ENCODE data around the gene CCDC88C.
A peak's percentile ranks its signal among the peaks of the same experiment; 100 is the strongest.

The CCDC88C gene

GRCh38 chr14:91365552-91365951, 52.1 kb downstream of the CCDC88C start:
- no peak for DNase-seq

GRCh38 chr14:91364524-91365270, 52.9 kb downstream of the CCDC88C start:
- DNase-seq = no peak

GRCh38 chr14:91363776-91364523, 53.7 kb downstream of the CCDC88C start:
- DNase-seq = peak in 14 of 51 donors; percentile 14 to 49 (median 30)

GRCh38 chr14:91361233-91361811, 56.3 kb downstream of the CCDC88C start:
- no peak for DNase-seq

GRCh38 chr14:91360490-91361232, 57.0 kb downstream of the CCDC88C start:
- no peak for DNase-seq

GRCh38 chr14:91358654-91359220, 58.9 kb downstream of the CCDC88C start:
- DNase-seq = no peak

GRCh38 chr14:91358025-91358319, 59.6 kb downstream of the CCDC88C start:
- DNase-seq = no peak

GRCh38 chr14:91357272-91358024, 60.2 kb downstream of the CCDC88C start:
- no peak for DNase-seq

- no peak for DNase-seq
Observed at GRCh38 chr14:91356181-91356763, 61.3 kb downstream of the CCDC88C start.

- DNase-seq = no peak
Observed at GRCh38 chr14:91354979-91355685, 62.5 kb downstream of the CCDC88C start.

- DNase-seq = peak in 2 of 51 donors; percentile 30 to 56
Observed at GRCh38 chr14:91354221-91354916, 63.3 kb downstream of the CCDC88C start.

- DNase-seq = no peak
Observed at GRCh38 chr14:91352728-91353692, 64.6 kb downstream of the CCDC88C start.

- peak in 8 of 51 donors; percentile 17 to 39 (median 23) for DNase-seq
Observed at GRCh38 chr14:91352053-91352452, 65.6 kb downstream of the CCDC88C start.

GRCh38 chr14:91351512-91351862, 66.1 kb downstream of the CCDC88C start:
- no peak for DNase-seq

GRCh38 chr14:91350813-91351511, 66.7 kb downstream of the CCDC88C start:
- no peak for DNase-seq

GRCh38 chr14:91350483-91350812, 67.2 kb downstream of the CCDC88C start:
- no peak for DNase-seq

GRCh38 chr14:91349481-91350074, 68.0 kb downstream of the CCDC88C start:
- no peak for DNase-seq

All from hypothalamus (tissue), 51 donors.